Measurements from ENCODE around the gene RRP9. TPM values are rescaled to one million over a fixed set of nuclear protein-coding genes. Genes with fewer than 3 reads are reported as not detected.

RRP9 gene
- total RNA-seq, 1 donor from 2014 or later, result 15.6 TPM

DNA sequence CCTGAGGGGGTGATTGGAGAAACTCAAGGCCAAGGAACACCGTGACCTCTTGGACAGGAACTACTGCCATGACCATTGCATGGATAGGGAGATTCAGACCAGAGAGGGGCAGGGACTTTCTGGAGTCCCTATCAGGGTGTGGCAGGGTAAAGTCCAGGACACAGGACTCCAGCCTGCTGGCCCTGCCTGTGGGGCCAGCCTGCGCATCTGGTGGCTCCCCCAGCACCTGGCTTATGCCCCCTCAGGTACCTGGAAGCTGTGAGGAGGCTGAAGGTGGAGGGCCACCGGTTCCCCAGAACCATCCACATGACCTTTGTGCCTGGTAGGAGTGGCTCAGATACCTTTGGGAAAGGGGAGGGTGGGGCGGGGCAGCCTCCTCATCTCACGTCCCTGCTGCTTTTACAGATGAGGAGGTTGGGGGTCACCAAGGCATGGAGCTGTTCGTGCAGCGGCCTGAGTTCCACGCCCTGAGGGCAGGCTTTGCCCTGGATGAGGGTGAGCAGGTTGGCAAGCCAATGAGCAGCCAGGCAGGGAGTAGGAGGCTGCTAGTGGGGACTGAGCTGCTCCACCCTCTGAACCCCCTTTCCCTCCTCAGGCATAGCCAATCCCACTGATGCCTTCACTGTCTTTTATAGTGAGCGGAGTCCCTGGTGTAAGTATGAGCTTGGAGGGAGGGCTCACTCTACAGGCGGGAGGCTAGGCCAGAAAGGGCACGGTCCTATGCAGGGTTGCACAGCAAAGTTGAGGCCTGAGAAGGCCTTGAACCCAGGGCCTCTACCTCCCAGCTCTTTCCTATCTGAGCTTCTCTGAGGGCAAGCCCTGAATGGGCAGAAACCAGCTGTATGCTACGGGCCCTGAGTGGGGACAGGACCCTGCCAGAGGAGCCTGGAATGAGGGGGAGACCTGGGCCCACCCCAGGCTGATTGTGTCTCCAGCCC, 44.6 kb upstream of the RRP9 start:
- H3K4me1 Mint-ChIP-seq (ENCODE audit: low read depth, unreplicated experiment), result peaks cover 6% of the 10 kb centered on the region
- no peak overlapping the region for H3K27ac Mint-ChIP-seq (ENCODE audit: unreplicated experiment)
- H3K4me3 Mint-ChIP-seq (ENCODE audit: unreplicated experiment), result no peak overlapping the region
- no peaks in the 10 kb centered on the region for H3K36me3 Mint-ChIP-seq (ENCODE audit: unreplicated experiment)
- no peaks in the 10 kb centered on the region for H3K27me3 Mint-ChIP-seq (ENCODE audit: unreplicated experiment)
- H3K9me3 Mint-ChIP-seq (ENCODE audit: unreplicated experiment), result peaks cover 2% of the 10 kb centered on the region
- no peak for DNase-seq
- TF ChIP-seq, protein P1, sequence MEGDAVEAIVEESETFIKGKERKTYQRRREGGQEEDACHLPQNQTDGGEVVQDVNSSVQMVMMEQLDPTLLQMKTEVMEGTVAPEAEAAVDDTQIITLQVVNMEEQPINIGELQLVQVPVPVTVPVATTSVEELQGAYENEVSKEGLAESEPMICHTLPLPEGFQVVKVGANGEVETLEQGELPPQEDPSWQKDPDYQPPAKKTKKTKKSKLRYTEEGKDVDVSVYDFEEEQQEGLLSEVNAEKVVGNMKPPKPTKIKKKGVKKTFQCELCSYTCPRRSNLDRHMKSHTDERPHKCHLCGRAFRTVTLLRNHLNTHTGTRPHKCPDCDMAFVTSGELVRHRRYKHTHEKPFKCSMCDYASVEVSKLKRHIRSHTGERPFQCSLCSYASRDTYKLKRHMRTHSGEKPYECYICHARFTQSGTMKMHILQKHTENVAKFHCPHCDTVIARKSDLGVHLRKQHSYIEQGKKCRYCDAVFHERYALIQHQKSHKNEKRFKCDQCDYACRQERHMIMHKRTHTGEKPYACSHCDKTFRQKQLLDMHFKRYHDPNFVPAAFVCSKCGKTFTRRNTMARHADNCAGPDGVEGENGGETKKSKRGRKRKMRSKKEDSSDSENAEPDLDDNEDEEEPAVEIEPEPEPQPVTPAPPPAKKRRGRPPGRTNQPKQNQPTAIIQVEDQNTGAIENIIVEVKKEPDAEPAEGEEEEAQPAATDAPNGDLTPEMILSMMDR (IDR thresholded peaks at IDR 0.05; ENCODE audit: partially characterized antibody, unreplicated experiment), result no peak

DNA sequence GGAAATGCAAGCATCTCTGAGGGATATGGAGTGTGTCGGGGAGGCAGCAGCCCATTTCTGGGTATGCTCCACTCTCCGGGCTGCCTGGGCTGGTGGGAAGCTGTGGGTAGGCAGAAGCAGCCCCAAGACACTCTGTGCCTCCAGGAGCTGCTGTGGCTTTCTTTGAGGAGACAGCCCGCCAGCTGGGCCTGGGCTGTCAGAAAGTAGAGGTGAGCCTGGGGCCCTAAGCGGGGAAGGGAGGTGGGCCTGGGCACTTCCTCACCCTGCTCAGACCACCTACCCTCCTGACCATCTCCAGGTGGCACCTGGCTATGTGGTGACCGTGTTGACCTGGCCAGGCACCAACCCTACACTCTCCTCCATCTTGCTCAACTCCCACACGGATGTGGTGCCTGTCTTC, 43.4 kb upstream of the RRP9 start:
- no peaks in the 10 kb centered on the region for H3K36me3 Mint-ChIP-seq (ENCODE audit: unreplicated experiment)
- no peak overlapping the region for H3K27ac Mint-ChIP-seq (ENCODE audit: unreplicated experiment)
- no peak for DNase-seq
- peaks cover 2% of the 10 kb centered on the region for H3K9me3 Mint-ChIP-seq (ENCODE audit: unreplicated experiment)
- TF ChIP-seq, protein P1 (IDR thresholded peaks at IDR 0.05; ENCODE audit: partially characterized antibody, unreplicated experiment), result no peak
- no peaks in the 10 kb centered on the region for H3K27me3 Mint-ChIP-seq (ENCODE audit: unreplicated experiment)
- no peak overlapping the region for H3K4me3 Mint-ChIP-seq (ENCODE audit: unreplicated experiment)
- peaks cover 5% of the 10 kb centered on the region for H3K4me1 Mint-ChIP-seq (ENCODE audit: low read depth, unreplicated experiment)

DNA sequence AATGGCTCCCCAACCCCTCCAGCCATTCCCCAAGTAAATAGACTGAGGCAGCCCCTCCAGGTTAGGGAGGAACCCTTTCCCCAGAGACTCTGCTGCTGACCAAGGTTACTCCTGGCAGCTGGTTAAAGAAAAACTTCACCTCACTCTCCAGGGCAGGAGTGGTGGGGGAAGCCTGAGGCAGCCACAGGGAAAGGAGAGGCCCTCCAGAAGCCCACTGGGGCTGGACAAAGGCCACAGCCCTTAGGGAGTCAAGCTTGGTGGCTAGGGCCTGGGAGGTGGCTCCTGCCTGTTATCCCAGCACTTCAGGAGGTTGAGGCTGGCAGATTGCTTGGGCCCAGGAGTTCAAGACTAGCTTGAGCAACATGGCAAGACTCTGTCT, 42.6 kb upstream of the RRP9 start:
- peaks cover 2% of the 10 kb centered on the region for H3K9me3 Mint-ChIP-seq (ENCODE audit: unreplicated experiment)
- H3K4me3 Mint-ChIP-seq (ENCODE audit: unreplicated experiment), result peak overlapping the region; percentile 70
- TF ChIP-seq, protein P1 (IDR thresholded peaks at IDR 0.05; ENCODE audit: partially characterized antibody, unreplicated experiment), result no peak
- DNase-seq, result no peak
- no peaks in the 10 kb centered on the region for H3K36me3 Mint-ChIP-seq (ENCODE audit: unreplicated experiment)
- no peak overlapping the region for H3K27ac Mint-ChIP-seq (ENCODE audit: unreplicated experiment)
- H3K27me3 Mint-ChIP-seq (ENCODE audit: unreplicated experiment), result no peaks in the 10 kb centered on the region
- peaks cover 5% of the 10 kb centered on the region for H3K4me1 Mint-ChIP-seq (ENCODE audit: low read depth, unreplicated experiment)

DNA sequence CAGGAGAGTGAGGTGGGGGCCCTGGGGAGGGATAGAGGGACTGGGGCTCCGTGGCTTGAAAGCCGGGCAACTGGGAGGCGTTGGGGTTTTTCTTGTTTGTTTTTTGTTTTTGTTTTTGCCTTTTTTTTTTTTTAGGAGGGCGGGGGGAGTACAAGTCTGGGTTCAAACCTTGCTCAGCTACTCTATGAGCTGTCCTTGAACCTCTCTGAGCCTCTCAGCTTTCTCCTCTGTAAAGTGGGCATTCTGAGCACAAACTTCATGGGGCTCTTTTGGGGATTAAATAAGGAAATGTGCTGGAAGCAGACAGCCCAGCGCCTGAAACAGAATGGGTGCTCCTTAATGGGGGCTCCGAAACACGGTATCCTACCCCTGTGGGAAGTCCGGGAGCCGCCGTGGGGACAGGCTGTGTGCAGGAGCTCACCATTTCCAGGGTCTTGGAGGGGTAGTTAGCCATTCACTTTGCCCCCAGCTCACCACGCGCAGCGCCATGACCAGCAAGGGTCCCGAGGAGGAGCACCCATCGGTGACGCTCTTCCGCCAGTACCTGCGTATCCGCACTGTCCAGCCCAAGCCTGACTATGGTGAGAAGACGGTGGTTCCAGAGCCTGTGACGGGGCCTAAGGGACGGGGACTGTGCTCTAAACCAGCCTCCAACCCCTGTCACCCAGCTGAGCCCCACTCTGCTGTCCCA, 42.0 kb upstream of the RRP9 start:
- TF ChIP-seq, protein P1 (IDR thresholded peaks at IDR 0.05; ENCODE audit: partially characterized antibody, unreplicated experiment), result no peak
- Mint-ChIP-seq H3K4me1 (ENCODE audit: low read depth, unreplicated experiment) (peaks cover 5% of the 10 kb centered on the region), H3K27me3 (ENCODE audit: unreplicated experiment) (no peaks in the 10 kb centered on the region), H3K4me3 (ENCODE audit: unreplicated experiment) (peak overlapping the region; percentile 82), H3K9me3 (ENCODE audit: unreplicated experiment) (no peaks in the 10 kb centered on the region), H3K27ac (ENCODE audit: unreplicated experiment) (peak overlapping the region; percentile 43), H3K36me3 (ENCODE audit: unreplicated experiment) (no peaks in the 10 kb centered on the region)
- DNase-seq, result no peak

Measured in glutamatergic neuron (in vitro differentiated cells).